HepG2 (cell line): ENCODE results near the gene SUSD6.
"Not testable (repeated sequence)": the region's sequence is repeated elsewhere in the genome, so short reads cannot be mapped to it uniquely, and the experiment has no call there.

ENCODE experiments used
- ESRRA ChIP-seq: sonication (generic); formaldehyde crosslinking; IDR thresholded peaks from 2 replicates; pipeline ENCODE4 v1.5.1; 2020; ENCODE audit warnings: mild to moderate bottlenecking, low read depth, missing genetic modification reagents
- KDM5B ChIP-seq: sonication (generic); formaldehyde crosslinking; IDR thresholded peaks from 2 replicates; pipeline ENCODE4 v1.4.0; 2020; ENCODE audit warnings: missing genetic modification reagents, mild to moderate bottlenecking, borderline replicate concordance
- ZNF274 ChIP-seq: sonication (generic); formaldehyde crosslinking; IDR thresholded peaks from 2 replicates; pipeline ENCODE4 v1.5.1; 2020; ENCODE audit warnings: mild to moderate bottlenecking, missing genetic modification reagents
- ZNF660 ChIP-seq: sonication (generic); formaldehyde crosslinking; IDR thresholded peaks from 2 replicates; pipeline ENCODE4 v1.5.1; 2020; ENCODE audit warnings: mild to moderate bottlenecking, low read depth, missing genetic modification reagents, borderline replicate concordance

DNA sequence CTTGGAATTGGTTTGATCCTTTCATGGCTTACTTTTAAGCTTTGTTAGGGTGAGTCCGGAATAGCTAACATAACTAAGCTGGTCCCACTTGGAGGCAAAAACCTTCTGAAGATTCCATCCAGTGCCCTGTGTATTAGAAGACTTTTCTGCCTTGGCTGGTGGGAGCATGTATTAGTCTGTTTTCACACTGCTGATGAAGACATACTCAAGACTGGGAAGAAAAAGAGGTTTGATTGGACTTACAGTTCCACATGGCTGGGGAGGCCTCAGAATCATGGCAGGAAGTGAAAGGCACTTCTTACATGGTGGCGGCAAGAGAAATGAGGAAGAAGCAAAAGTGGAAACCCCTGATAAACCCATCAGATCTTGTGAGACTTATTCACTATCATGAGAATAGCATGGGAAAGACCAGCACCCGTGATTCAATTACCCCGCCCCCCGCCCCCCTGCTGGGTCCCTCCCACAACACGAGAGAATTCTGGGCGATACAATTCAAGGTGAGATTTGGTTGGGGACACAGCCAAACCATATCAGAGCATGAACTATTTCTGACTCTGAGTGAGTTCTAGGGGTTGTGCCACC, 30.9 kb downstream of the SUSD6 start:
- TF ChIP-seq ZNF660, ESRRA, ZNF274, KDM5B (CRISPR knock-in tag): not testable (repeated sequence)
